BE2C (cell line): ENCODE data around the gene TERT.
"Not testable (repeated sequence)": the region's sequence is repeated elsewhere in the genome, so short reads cannot be mapped to it uniquely, and the experiment has no call there.

Experiments
- DNase-seq: peaks from one replicate; pipeline ENCODE4 v3.0.0-alpha.2; 2020
- H3K27me3 ChIP-seq: fragments of 250-450 bp; sonication (Bioruptor Pico); 2 replicates; pipeline ENCODE4 v1.5.1; 2020; ENCODE audit warnings: mild to moderate bottlenecking
- H3K36me3 ChIP-seq: fragments of 250-450 bp; sonication (Bioruptor Pico); 2 replicates; pipeline ENCODE4 v1.5.1; 2020; ENCODE audit warnings: mild to moderate bottlenecking
- H3K4me1 ChIP-seq: fragments of 250-450 bp; sonication (Bioruptor Pico); 2 replicates; pipeline ENCODE4 v1.5.1; 2020
- H3K4me3 ChIP-seq: 2 replicates; pipeline ENCODE4 v1.5.1; 2011; ENCODE audit warnings: low read depth, low read length
- H3K9me3 ChIP-seq: fragments of 250-450 bp; sonication (Bioruptor Pico); 2 replicates; pipeline ENCODE4 v1.5.1; 2020
- CTCF ChIP-seq: IDR thresholded peaks from 2 replicates; pipeline ENCODE4 v1.5.1; 2012; ENCODE audit warnings: mild to moderate bottlenecking, low read depth, low read length

TERT gene

GRCh38 chr5:1335540-1336095 is 40.8 kb upstream of the TERT start:
- TF ChIP-seq CTCF = no peak
- H3K36me3 ChIP-seq = peaks cover 77% of the 10 kb centered on the region
- no peak overlapping the region for H3K4me3 ChIP-seq
- no peak for DNase-seq
- H3K4me1 ChIP-seq = no peaks in the 10 kb centered on the region
- H3K9me3 ChIP-seq = no peaks in the 10 kb centered on the region
- H3K27me3 ChIP-seq = no peaks in the 10 kb centered on the region

- DNase-seq = no peak
- H3K36me3 ChIP-seq = peaks cover 77% of the 10 kb centered on the region
- no peak for TF ChIP-seq CTCF
- H3K9me3 ChIP-seq = no peaks in the 10 kb centered on the region
- no peak overlapping the region for H3K4me3 ChIP-seq
- H3K4me1 ChIP-seq = no peaks in the 10 kb centered on the region
- no peaks in the 10 kb centered on the region for H3K27me3 ChIP-seq
Measured at GRCh38 chr5:1334831-1335539, 40.1 kb upstream of the TERT start.

- TF ChIP-seq CTCF = no peak
- Histone ChIP-seq H3K9me3 (no peaks in the 10 kb centered on the region), H3K4me3 (no peak overlapping the region), H3K4me1 (no peaks in the 10 kb centered on the region), H3K27me3 (no peaks in the 10 kb centered on the region), H3K36me3 (peaks cover 76% of the 10 kb centered on the region)
- DNase-seq = no peak
Measured at GRCh38 chr5:1333986-1334385, 39.1 kb upstream of the TERT start.

GRCh38 chr5:1333286-1333685 is 38.4 kb upstream of the TERT start:
- H3K4me1 ChIP-seq, DNase-seq, H3K9me3 ChIP-seq, H3K4me3 ChIP-seq, H3K27me3 ChIP-seq: not testable (repeated sequence)
- H3K36me3 ChIP-seq = peaks cover 70% of the 10 kb centered on the region

- peaks cover 63% of the 10 kb centered on the region for H3K36me3 ChIP-seq
Measured at GRCh38 chr5:1332461-1333001, 37.7 kb upstream of the TERT start.

GRCh38 chr5:1331861-1332405 is 37.1 kb upstream of the TERT start:
- Histone ChIP-seq H3K9me3 (no peaks in the 10 kb centered on the region), H3K27me3 (no peaks in the 10 kb centered on the region), H3K4me1 (no peaks in the 10 kb centered on the region), H3K36me3 (peaks cover 57% of the 10 kb centered on the region), H3K4me3 (no peak overlapping the region)
- no peak for DNase-seq
- no peak for TF ChIP-seq CTCF

More at GRCh38 chr5:1332461-1333001, 37.7 kb upstream of the TERT start:
- Histone ChIP-seq H3K4me1 (no peaks in the 10 kb centered on the region), H3K9me3 (no peaks in the 10 kb centered on the region), H3K4me3 (no peak overlapping the region), H3K27me3 (no peaks in the 10 kb centered on the region)
- no peak for TF ChIP-seq CTCF
- DNase-seq = no peak
